Measurements from ENCODE around the gene LCN10. TPM values are rescaled to one million over a fixed set of nuclear protein-coding genes. Genes with fewer than 3 reads are reported as not detected.
"Not testable (repeated sequence)": the region's sequence is repeated elsewhere in the genome, so short reads cannot be mapped to it uniquely, and the experiment has no call there.

LCN10 gene
- not detected for total RNA-seq

GRCh38 chr9:136742591-136743391 is at the start of gene LCN10:
LCN10 (minus strand) TSS chr9:136742940; CDS start chr9:136742903, 37 bp downstream.
- Mint-ChIP-seq H3K4me3 (no peak within 1 kb of the TSS), H3K27me3 (peaks cover 4% of the 10 kb centered on the region), H3K9me3 (no peaks in the 10 kb centered on the region), H3K27ac (no peak within 1 kb of the TSS), H3K36me3 (ENCODE audit: low read depth) (no peaks in the 10 kb centered on the region), H3K4me1 (no peaks in the 10 kb centered on the region)
- ChIA-PET CTCF (interaction anchor here (0.9 to 1.9 kb wide), 3 partner anchors 14 to 77 kb away, joined by 3 to 11 read pairs (median 4); partner anchors contain the start of gene LCN8), POLR2A (no interaction called here)
- DNase-seq = no peak

DNA sequence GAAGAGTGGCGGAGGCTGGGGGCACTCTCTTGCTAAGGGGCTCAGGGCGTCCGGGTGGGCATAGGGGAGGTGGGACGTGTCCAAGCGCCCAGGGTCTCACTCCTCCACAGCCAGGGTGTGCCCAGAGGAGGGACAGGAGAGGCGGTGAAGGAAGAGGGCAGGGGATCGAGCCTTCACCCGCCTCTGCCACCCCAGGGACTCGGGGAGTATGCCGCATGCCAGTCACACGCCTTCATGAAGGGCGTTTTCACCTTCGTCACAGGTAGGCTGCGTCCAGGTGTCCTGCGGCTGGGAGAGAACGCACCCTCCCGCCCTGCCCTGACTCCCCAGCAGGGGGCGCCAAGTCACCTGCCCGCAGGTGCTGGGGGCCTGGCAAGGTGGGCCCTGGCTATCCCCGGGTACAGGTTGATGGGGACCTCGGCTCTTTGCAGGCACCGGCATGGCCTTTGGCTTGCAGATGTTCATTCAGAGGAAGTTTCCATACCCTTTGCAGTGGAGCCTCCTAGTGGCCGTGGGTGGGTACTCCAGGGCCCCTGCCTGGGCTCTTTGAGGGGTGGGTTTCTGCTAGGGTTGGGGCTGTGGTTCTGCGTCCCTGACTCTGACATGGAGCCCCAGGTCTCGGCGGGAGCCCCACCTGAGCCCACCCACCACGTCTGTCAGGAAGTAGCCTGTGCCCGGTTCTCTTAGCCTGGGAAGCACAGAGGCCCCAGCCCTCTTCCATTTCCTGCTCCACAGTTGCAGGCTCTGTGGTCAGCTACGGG is 49.0 kb upstream of the LCN10 start:
- peaks cover 12% of the 10 kb centered on the region for H3K27me3 Mint-ChIP-seq
- peaks cover 6% of the 10 kb centered on the region for H3K36me3 Mint-ChIP-seq (ENCODE audit: low read depth)
- CTCF ChIA-PET = interaction anchor here (0.7 to 3.9 kb wide), 17 partner anchors 9 to 295 kb away, joined by 3 to 13 read pairs (median 4); partner anchors contain the start of genes ABCA2, AJM1, FUT7 and MAN1B1
- POLR2A ChIA-PET = no interaction called here
- H3K4me3 Mint-ChIP-seq = peak overlapping the region; percentile 79
- no peaks in the 10 kb centered on the region for H3K9me3 Mint-ChIP-seq
- DNase-seq = peak; percentile 69
- peak overlapping the region; percentile 93 for H3K27ac Mint-ChIP-seq
- peaks cover 42% of the 10 kb centered on the region for H3K4me1 Mint-ChIP-seq

DNA sequence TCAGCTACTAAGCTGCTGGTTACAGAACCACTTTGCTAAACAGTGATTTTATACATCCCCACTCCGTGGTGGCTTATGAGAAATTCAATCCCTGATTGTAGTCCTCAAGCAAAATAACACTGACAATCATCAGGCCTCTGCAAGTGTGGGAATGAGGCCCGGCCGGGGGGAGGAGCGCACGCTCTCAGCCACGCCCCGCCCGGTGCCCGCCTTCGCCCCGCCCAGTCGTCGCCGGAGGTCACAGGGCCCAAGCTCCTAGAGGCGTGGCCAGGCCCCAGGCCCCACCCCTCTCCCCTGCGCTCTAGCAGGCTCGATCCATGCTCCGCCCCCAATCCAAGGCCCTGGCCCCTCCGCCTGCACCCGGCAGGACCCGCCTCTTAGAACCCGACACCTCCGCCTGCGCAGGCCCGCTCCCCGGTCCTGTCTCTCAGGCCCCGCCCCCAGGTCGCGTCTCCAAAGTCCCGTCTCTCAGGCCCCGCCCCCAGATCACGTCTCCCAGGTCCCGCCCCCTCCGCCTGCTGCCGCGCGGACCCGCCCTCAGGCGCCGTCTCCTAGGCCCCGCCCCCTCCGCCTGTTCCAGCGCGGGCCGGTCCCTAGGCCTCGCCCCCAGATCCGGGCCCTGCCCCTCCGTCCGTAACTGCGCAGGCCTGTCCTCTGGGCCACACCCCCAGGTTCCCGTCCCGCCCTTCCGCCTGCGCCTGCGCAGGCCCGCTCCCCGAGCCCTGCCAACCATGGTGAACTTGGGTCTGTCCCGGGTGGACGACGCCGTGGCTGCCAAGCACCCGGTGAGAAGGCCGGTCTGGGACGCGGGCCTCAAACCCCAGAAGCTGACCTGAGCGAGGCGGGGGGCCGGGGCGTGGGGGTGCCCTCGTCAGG is 48.1 kb upstream of the LCN10 start, which contains the start of gene TMEM141:
Gene TMEM141, plus strand, starts transcription at position 705 of the 876 bp plus-strand sequence. Its CDS starts 27 bp downstream, at position 732.
- Mint-ChIP-seq H3K9me3 (no peaks in the 10 kb centered on the region), H3K4me3 (peak within 1 kb of the TSS; percentile 79), H3K36me3 (ENCODE audit: low read depth) (peaks cover 6% of the 10 kb centered on the region), H3K27me3 (peaks cover 8% of the 10 kb centered on the region), H3K27ac (peak within 1 kb of the TSS; percentile 93), H3K4me1 (peaks cover 39% of the 10 kb centered on the region)
- DNase-seq = peak; percentile 99
- POLR2A ChIA-PET = interaction anchor here (1.0 kb wide), 1 partner anchor 51 kb away, joined by 3 read pairs; no protein-coding TSS in a partner anchor
- CTCF ChIA-PET = interaction anchor here (0.8 to 3.9 kb wide), 6 partner anchors 15 to 244 kb away, joined by 3 to 13 read pairs (median 6); partner anchors contain the start of genes ABCA2, AJM1 and RABL6

DNA sequence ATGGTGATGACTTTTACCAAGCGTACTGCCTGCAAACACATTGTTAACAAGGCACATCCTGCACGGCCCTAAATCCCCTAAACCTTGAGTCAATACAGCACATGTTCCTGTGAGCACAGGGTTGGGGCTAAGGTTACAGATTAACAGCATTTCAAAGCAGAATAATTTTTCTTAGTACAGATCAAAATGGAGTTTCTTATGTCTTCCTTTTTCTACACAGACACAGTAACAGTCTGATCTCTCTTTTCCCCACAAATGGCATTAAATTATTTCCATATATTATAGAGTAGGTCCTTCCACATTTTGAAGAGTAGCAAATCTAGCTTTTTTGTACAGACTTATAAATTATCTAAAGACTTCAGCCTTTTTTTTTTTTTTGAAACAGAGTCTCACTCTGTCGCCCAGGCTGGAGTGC is 46.8 kb upstream of the LCN10 start:
- Mint-ChIP-seq H3K27me3 (peaks cover 8% of the 10 kb centered on the region), H3K27ac (no peak overlapping the region), H3K36me3 (ENCODE audit: low read depth) (peaks cover 6% of the 10 kb centered on the region), H3K4me3 (no peak overlapping the region), H3K9me3 (no peaks in the 10 kb centered on the region), H3K4me1 (peaks cover 39% of the 10 kb centered on the region)
- DNase-seq = no peak
- ChIA-PET POLR2A (no interaction called here), CTCF (interaction anchor here (0.7 to 1.7 kb wide), 2 partner anchors 246 to 265 kb away, joined by 3 to 7 read pairs; no protein-coding TSS in a partner anchor)

DNA sequence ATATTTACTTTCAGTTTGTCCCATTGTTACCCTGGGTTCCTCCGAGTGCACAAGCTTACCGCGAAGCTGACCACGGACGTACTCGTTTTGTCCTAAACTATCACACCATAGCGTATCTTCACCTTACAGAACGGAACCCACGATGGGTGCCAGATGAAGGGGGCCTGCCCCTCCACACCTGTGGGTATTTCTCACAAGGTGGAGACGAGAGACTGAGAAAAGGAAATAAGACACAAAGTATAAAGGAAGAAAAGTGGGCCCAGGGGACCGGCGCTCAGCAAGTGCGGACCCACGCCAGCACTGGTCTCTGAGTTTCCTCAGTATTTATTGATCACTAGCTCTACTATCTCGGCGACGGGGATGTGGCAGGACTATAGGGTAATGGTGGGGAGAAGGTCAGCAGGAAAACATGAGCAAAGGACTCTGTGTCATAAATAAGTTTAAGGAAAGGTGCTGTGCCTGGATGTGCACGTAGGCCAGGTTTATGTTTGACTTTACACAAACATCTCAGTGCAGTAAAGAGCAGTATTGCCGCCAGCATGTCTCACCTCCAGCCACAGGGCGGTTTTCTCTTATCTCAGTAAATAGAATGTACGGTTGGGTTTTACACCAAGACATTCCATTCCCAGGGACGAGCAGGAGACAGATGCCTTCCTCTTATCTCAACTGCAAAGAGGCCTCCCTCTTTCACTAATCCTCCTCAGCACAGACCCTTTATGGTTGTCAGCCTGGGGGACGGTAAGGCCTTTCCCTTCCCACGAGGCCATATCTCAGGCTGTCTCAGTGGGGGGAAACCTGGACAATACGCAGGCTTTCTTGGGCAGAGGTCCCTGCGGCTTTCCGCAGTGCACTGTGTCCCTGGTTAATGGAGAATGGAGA is 46.1 kb upstream of the LCN10 start:
- H3K36me3 Mint-ChIP-seq (ENCODE audit: low read depth); DNase-seq; H3K4me3 Mint-ChIP-seq; POLR2A ChIA-PET; H3K27me3 Mint-ChIP-seq; H3K9me3 Mint-ChIP-seq: not testable (repeated sequence)
- CTCF ChIA-PET = interaction anchor here (0.7 to 2.4 kb wide), 7 partner anchors 11 to 275 kb away, joined by 3 to 14 read pairs (median 3); partner anchors contain the start of gene FUT7
- Mint-ChIP-seq H3K27ac (peak overlapping the region; percentile 15), H3K4me1 (peaks cover 39% of the 10 kb centered on the region)

- Mint-ChIP-seq H3K4me3 (no peak overlapping the region), H3K27me3 (peaks cover 10% of the 10 kb centered on the region), H3K36me3 (ENCODE audit: low read depth) (peaks cover 2% of the 10 kb centered on the region), H3K9me3 (no peaks in the 10 kb centered on the region), H3K4me1 (peaks cover 34% of the 10 kb centered on the region), H3K27ac (no peak overlapping the region)
- POLR2A ChIA-PET = no interaction called here
- peak; percentile 81 for DNase-seq
- CTCF ChIA-PET = interaction anchor here (0.9 to 2.4 kb wide), 11 partner anchors 10 to 449 kb away, joined by 3 to 14 read pairs (median 4); partner anchors contain the start of genes FUT7 and MAN1B1
These were observed 45.1 kb upstream of the LCN10 start for GRCh38 chr9:136787690-136788400.

GRCh38 chr9:136786983-136787382 is 44.2 kb upstream of the LCN10 start:
- H3K9me3 Mint-ChIP-seq; H3K27ac Mint-ChIP-seq; POLR2A ChIA-PET; DNase-seq; H3K36me3 Mint-ChIP-seq (ENCODE audit: low read depth); H3K4me3 Mint-ChIP-seq: not testable (repeated sequence)
- peaks cover 28% of the 10 kb centered on the region for H3K4me1 Mint-ChIP-seq
- peaks cover 18% of the 10 kb centered on the region for H3K27me3 Mint-ChIP-seq
- CTCF ChIA-PET = interaction anchor here (0.6 to 2.4 kb wide), 9 partner anchors 9 to 450 kb away, joined by 3 to 14 read pairs (median 4); partner anchors contain the start of genes FUT7 and MAN1B1

GRCh38 chr9:136786451-136786850 is 43.7 kb upstream of the LCN10 start:
- ChIA-PET POLR2A (no interaction called here), CTCF (interaction anchor here (0.6 to 2.4 kb wide), 6 partner anchors 9 to 450 kb away, joined by 3 to 14 read pairs (median 4); partner anchors contain the start of gene FUT7)
- Mint-ChIP-seq H3K9me3 (no peaks in the 10 kb centered on the region), H3K36me3 (ENCODE audit: low read depth) (no peaks in the 10 kb centered on the region), H3K4me1 (peaks cover 25% of the 10 kb centered on the region), H3K27me3 (peaks cover 20% of the 10 kb centered on the region), H3K27ac (no peak overlapping the region), H3K4me3 (no peak overlapping the region)
- DNase-seq = no peak

GRCh38 chr9:136785565-136786355 is 43.0 kb upstream of the LCN10 start:
- peaks cover 25% of the 10 kb centered on the region for H3K4me1 Mint-ChIP-seq
- POLR2A ChIA-PET = not testable (repeated sequence)

DNA sequence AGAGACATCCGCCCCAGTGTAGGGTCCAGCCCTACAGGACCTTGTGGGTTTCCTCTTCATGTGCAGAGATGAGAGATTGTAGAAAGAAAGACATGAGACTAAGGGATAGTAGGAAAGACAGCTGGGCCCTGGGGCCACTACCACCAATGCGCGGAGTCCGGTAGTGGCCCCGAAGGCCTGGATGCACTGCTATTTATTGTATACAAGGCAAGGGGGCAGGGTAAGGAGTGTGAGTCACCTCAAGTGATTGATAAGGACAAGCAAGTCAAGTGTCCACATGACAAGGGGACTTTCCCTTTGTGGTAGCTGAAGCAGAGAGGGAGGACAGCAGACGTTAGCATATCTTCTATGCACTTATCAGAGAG is 42.2 kb upstream of the LCN10 start:
- POLR2A ChIA-PET = no interaction called here
- Mint-ChIP-seq H3K36me3 (ENCODE audit: low read depth) (no peaks in the 10 kb centered on the region), H3K4me1 (peaks cover 19% of the 10 kb centered on the region), H3K27me3 (peaks cover 28% of the 10 kb centered on the region), H3K4me3 (no peak overlapping the region), H3K27ac (no peak overlapping the region), H3K9me3 (no peaks in the 10 kb centered on the region)
- CTCF ChIA-PET = no interaction called here
- DNase-seq = no peak

More at GRCh38 chr9:136785565-136786355, 43.0 kb upstream of the LCN10 start:
- H3K4me3 Mint-ChIP-seq; H3K36me3 Mint-ChIP-seq (ENCODE audit: low read depth); H3K27ac Mint-ChIP-seq; H3K9me3 Mint-ChIP-seq; DNase-seq: not testable (repeated sequence)
- CTCF ChIA-PET = interaction anchor here (1.5 kb wide), 1 partner anchor 14 kb away, joined by 4 read pairs; no protein-coding TSS in a partner anchor
- H3K27me3 Mint-ChIP-seq = peaks cover 23% of the 10 kb centered on the region
